Tibial artery (tissue), 4 donors: ENCODE results near the gene ZNF492.

Experiments used
- DNase-seq, 2 donors: peaks; one replicate each; pipeline ENCODE4 v3.0.0-alpha.2; 2019
- H3K27ac ChIP-seq, 2 donors: fragments of 200-600 bp; sonication (generic) in 1 of 2; 1 replicate in 1 of 2; 2 replicates in 1 of 2; pipeline ENCODE4 v1.5.1; 2018 to 2019; ENCODE audit warnings: mild to moderate bottlenecking in 1 of 2
- H3K27me3 ChIP-seq, 2 donors: fragments of 200-600 bp; sonication (generic) in 1 of 2; one replicate each; pipeline versions ENCODE4 v1.5.1 to v1.6.0; 2016 to 2019
- H3K36me3 ChIP-seq, 3 donors: fragments of 200-600 bp; sonication (generic) in 2 of 3; one replicate each; pipeline ENCODE4 v1.5.1; 2016 to 2019; ENCODE audit warnings: mild to moderate bottlenecking in 2 of 3
- H3K4me1 ChIP-seq, 4 donors: fragments of 200-600 bp; sonication (generic) in 2 of 4; 1 replicate in 3 of 4; 2 replicates in 1 of 4; pipeline ENCODE4 v1.5.1; 2016 to 2019
- H3K4me3 ChIP-seq, 2 donors: fragments of 200-600 bp; sonication (generic) in 1 of 2; 1 replicate in 1 of 2; 2 replicates in 1 of 2; pipeline ENCODE4 v1.5.1; 2018 to 2019; ENCODE audit warnings: mild to moderate bottlenecking in 2 of 2
- H3K9me3 ChIP-seq, 3 donors: fragments of 200-600 bp; sonication (generic) in 1 of 3; one replicate each; pipeline ENCODE4 v1.5.1; 2016 to 2019
- intact Hi-C: fragments of 100-400 bp; cut with DNase I; formaldehyde crosslinking; loops from one replicate; pipeline ENCODE4 v1.15.0; 2023; ENCODE audit warnings: low total_unique reads
- TF ChIP-seq, protein P1 (sequence below), 2 experiments: fragments of 200-600 bp in 1 of 2; fragments of 450-650 bp in 1 of 2; IDR thresholded peaks; one replicate each; pipeline ENCODE4 v1.5.1; 2017 to 2019; ENCODE audit warnings: antibody characterized with exemption in 2 of 2, mild to moderate bottlenecking in 1 of 2, moderate library complexity in 1 of 2

ZNF492 gene

DNA sequence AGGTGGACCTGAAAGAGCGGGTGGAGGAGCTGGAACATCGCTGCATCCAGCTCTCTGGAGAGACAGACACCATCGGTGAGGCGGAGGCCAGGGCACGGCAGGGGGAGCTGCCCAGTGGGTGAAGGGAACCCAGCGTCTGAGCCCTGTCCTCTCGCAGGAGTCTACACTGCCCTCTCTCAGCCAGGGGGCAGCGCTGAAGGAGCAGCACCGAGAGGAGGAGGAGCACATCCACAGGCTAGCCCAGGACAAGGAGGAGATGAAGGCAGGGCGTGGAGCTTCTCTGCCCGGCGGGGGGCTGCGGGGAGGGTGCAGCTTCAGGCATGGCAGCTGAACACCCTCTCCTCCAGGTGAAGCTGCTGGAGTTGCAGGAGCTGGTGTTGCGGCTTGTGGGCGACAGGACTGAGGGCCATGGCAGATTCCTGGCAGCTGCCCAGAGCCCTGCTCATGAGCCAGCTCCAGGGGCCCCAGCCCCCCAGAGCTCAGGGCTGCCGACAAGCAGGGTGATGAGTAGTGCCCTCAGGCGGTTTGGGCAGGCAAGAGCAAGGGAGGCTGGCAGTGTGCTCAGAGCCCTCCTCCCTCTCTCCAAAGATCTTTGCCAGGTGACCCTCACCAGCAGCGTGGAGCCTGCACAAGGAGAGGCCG is 31.4 kb upstream of the ZNF492 start:
- H3K27ac ChIP-seq: no peak overlapping the region
- H3K4me1 ChIP-seq: no peaks in the 10 kb centered on the region
- H3K9me3 ChIP-seq: no peaks in the 10 kb centered on the region
- H3K4me3 ChIP-seq: no peak overlapping the region
- TF ChIP-seq, protein P1, sequence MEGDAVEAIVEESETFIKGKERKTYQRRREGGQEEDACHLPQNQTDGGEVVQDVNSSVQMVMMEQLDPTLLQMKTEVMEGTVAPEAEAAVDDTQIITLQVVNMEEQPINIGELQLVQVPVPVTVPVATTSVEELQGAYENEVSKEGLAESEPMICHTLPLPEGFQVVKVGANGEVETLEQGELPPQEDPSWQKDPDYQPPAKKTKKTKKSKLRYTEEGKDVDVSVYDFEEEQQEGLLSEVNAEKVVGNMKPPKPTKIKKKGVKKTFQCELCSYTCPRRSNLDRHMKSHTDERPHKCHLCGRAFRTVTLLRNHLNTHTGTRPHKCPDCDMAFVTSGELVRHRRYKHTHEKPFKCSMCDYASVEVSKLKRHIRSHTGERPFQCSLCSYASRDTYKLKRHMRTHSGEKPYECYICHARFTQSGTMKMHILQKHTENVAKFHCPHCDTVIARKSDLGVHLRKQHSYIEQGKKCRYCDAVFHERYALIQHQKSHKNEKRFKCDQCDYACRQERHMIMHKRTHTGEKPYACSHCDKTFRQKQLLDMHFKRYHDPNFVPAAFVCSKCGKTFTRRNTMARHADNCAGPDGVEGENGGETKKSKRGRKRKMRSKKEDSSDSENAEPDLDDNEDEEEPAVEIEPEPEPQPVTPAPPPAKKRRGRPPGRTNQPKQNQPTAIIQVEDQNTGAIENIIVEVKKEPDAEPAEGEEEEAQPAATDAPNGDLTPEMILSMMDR (IDR thresholded peaks at IDR 0.05): no peak
- no peak for DNase-seq
- intact Hi-C loops: no loop called here
- H3K27me3 ChIP-seq: peaks cover 0 to 5% of the 10 kb centered on the region in 2 donors
- no peaks in the 10 kb centered on the region for H3K36me3 ChIP-seq

DNA sequence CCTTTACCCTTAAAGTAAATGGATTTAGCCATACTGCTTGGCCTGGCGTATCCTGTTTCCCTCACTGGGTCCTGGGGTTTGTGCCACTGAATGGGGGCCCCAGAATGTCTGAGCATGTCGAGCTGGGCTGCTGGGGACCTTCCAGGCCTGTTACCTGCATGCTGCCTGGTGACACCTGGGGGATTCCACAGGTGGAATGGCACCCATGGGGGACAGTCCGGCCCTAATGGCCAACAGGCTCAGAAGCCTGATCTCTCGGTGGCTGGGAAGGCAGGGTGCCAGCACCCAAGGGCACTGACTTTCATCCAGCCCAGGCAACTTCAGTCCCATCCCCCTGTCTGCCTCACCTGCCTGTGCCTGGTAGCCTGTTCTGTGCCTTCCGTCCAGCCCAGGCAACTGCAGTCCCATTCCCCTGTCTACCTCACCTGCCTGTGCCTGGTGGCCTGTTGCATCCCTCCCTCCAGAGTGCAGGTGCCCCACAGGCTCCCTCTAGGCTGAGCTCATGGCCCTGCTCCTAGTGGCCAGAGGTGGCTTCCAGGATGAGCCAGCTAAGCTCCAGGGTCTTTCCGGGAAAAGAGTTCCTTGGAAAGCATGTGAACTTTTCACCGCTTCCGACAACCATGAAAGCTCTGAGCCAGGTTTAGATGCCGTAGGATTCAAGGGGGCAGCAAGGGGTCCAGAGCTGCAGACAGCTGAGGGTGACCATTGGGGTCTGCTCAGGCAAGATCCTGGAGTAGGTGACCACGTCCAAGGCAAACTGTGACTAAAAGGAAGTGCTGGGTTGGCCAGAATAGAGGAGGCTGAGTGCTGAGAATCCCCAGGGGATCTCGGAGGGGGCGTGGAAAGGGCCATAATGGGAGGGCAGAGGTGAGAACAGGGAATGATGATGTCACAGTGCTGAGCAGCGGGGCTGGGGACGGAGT is 30.3 kb upstream of the ZNF492 start:
- H3K4me1 ChIP-seq: no peaks in the 10 kb centered on the region

DNA sequence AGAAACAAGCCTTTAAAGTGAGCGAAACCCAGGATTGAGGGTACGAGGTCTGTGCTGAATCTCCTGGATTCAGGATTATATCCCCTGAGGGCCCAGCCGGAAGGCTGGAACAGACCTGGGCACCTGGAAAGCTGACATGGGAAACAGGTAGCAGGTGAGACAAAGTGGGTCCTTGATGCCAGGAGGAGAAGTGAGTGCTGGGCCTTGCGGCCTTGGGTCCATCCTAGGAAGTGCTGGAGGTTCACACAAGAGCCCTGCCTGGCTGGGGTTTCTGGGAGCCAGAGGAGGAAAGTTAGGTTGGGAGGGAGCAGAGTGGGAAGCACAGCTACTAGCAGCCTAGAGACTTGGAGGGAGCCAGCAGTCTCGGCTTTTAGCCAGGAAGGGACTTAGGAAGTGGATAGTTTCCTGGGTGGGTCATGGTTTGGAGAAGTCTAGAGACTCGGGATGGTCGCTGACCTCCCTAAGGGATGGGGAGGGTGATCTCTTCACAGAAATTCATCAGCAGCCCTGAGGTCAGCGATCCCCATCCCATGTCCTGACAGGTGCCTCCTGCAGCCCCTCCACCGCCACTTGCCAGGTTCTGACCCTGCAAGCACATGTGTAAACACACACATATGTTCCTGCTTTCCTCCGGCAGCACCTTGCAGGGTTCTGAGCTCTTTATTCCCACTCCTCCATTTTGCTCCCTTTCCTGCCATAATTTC is 29.4 kb upstream of the ZNF492 start:
- TF ChIP-seq, protein P1 (IDR thresholded peaks at IDR 0.05): no peak
- Histone ChIP-seq H3K9me3 (no peaks in the 10 kb centered on the region), H3K27me3 (peaks cover 0 to 5% of the 10 kb centered on the region in 2 donors), H3K27ac (no peak overlapping the region), H3K4me1 (no peaks in the 10 kb centered on the region), H3K36me3 (no peaks in the 10 kb centered on the region), H3K4me3 (no peak overlapping the region)
- no peak for DNase-seq
- intact Hi-C loops: no loop called here

More for the DNA sequence above, 30.3 kb upstream of the ZNF492 start:
- H3K36me3 ChIP-seq: no peaks in the 10 kb centered on the region
- H3K27ac ChIP-seq: no peak overlapping the region
- peaks cover 0 to 5% of the 10 kb centered on the region in 2 donors for H3K27me3 ChIP-seq
- no peak overlapping the region for H3K4me3 ChIP-seq
- no peaks in the 10 kb centered on the region for H3K9me3 ChIP-seq
- TF ChIP-seq, protein P1 (IDR thresholded peaks at IDR 0.05): no peak
- intact Hi-C loops: no loop called here
- no peak for DNase-seq

DNA sequence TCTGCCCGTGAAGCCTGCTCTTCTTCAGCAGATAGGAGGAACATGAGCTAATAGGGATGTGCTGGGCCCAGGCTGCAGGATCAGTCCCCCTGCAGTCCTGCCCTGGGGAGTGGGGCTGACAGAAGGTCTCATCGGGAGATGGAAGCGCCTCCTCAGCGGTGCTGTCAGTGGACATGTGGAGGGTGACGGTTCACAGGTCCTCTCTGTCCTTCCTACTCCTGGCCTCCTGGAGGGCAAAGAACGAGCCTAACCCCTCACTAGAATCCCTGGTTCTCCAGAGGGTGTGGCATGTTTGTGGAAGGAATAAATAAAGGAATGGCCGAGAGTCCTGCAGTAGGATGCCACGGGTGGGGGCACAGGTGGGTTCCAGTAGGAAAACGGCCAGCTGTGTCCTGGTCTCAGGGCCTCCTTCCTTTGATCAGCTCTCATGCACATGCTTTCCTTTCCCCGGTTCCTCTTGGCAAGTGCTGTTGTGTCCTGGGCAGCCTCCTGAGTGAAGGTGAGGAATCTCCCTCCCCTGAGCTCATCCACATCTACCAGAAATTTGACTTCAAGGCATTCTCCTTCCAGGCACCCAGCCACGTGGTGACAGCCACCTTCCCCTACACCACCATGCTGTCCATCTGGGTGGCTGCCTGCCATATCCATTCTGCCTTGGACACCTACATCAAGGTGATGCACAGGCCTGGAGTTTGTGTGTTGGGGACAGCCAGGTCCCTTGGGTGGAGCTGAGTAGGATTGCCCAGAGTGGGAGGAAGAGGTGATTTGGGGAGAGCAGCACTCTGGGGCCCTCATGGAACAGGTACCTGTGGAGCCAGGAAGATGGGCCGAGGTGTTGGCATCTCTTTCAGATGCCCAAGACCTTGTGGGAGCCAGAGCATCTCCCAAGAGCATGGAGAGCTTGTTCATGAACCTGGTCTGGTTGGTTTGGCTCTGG is 28.6 kb upstream of the ZNF492 start:
- Histone ChIP-seq H3K36me3 (no peaks in the 10 kb centered on the region), H3K27ac (no peak overlapping the region), H3K9me3 (no peaks in the 10 kb centered on the region), H3K4me3 (no peak overlapping the region), H3K27me3 (peaks cover 0 to 5% of the 10 kb centered on the region in 2 donors), H3K4me1 (no peaks in the 10 kb centered on the region)
- TF ChIP-seq, protein P1 (IDR thresholded peaks at IDR 0.05): no peak
- intact Hi-C loops: no loop called here
- DNase-seq: no peak

DNA sequence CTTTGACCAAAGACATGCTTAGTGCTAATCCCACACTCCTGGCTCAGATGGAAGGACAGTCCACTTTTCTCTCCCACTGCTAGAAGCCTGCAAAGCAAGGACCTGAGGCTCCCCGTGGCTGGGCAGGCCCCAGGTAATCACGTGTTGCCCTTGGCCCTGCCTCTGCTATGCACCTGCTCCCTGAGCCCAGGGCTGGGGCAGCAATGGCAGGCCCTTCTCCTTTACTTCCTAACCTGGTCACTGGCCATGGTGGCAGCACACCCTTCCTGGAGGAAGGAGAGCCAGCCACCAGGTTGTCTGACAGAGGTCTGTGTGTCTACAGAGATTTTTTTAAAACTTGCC is 27.9 kb upstream of the ZNF492 start:
- Histone ChIP-seq H3K27me3 (peaks cover 0 to 5% of the 10 kb centered on the region in 2 donors), H3K36me3 (no peaks in the 10 kb centered on the region), H3K4me1 (no peaks in the 10 kb centered on the region), H3K9me3 (no peaks in the 10 kb centered on the region), H3K27ac (no peak overlapping the region), H3K4me3 (no peak overlapping the region)
- intact Hi-C loops: no loop called here
- DNase-seq: no peak
- TF ChIP-seq, protein P1 (IDR thresholded peaks at IDR 0.05): no peak
